Lower lobe of right lung (tissue), 2 donors: ENCODE measurements around the gene KLHDC4. TPM values are rescaled to one million over a fixed set of nuclear protein-coding genes. Genes with fewer than 3 reads are reported as not detected.

ENCODE experiments used
- ATAC-seq, 2 donors: fragments of 200-7000 bp; cut with Tn5 transposase; one replicate each; pipeline ENCODE4 v1.9.1; 2020 to 2022; ENCODE audit warnings: mild to moderate bottlenecking in 2 of 2, moderate library complexity in 2 of 2
- DNase-seq: peaks from one replicate; pipeline ENCODE4 v3.0.0-alpha.2; 2020
- H3K27ac ChIP-seq: fragments of 200-600 bp; one replicate; pipeline ENCODE4 v1.8.0; 2022
- H3K27me3 ChIP-seq: fragments of 200-600 bp; one replicate; pipeline ENCODE4 v1.8.0; 2022; ENCODE audit warnings: low read depth
- H3K36me3 ChIP-seq: fragments of 200-600 bp; one replicate; pipeline ENCODE4 v1.8.0; 2022; ENCODE audit warnings: mild to moderate bottlenecking
- H3K4me1 ChIP-seq: fragments of 200-600 bp; one replicate; pipeline ENCODE4 v1.8.0; 2022
- H3K4me3 ChIP-seq: fragments of 200-600 bp; one replicate; pipeline ENCODE4 v1.8.0; 2022; ENCODE audit warnings: mild to moderate bottlenecking
- H3K9me3 ChIP-seq: fragments of 200-600 bp; one replicate; pipeline ENCODE4 v1.8.0; 2022
- intact Hi-C: fragments of 100-400 bp; cut with DNase I; formaldehyde crosslinking; loops from one replicate; pipeline ENCODE4 v1.11.0; 2022
- total RNA-seq: library from RNA; stranded (reverse); fragmentation: NEBNext Ultra II Directional; extraction: Animal tissue kit (Norgen Biotek cat#: 25700); gene quantifications from one replicate; pipeline ENCODE4 v1.2.1, GENCODE V29; 2021
- TF ChIP-seq, protein P1 (sequence below): fragments of 200-600 bp; IDR thresholded peaks from one replicate; pipeline ENCODE4 v1.8.0; 2022; ENCODE audit warnings: antibody characterized with exemption, mild to moderate bottlenecking
- donor health status: DM: no; HTN: yes; CAD: no; lungs with severe emphysema.

Gene KLHDC4
- total RNA-seq, 1 donor from 2014 or later: 33.9 TPM

DNA sequence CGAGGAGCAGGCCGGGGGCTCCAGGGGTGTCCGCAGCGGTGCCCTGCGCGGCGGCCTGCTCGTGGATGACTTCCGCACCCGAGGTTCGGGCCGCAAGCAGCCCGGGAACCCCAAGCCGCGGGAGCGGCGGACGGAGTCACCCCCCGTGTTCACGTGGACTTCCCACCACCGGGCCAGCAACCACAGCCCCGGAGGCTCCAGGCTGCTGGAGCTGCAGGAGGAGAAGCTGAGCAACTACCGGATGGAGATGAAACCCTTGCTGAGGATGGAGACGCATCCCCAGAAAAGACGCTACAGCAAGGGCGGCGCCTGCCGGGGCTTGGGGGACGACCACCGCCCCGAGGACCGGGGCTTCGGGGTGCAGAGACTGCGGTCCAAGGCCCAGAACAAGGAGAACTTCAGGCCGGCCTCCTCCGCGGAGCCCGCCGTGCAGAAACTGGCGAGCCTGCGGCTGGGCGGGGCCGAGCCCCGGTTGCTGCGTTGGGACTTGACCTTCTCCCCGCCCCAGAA is 75.8 kb downstream of the KLHDC4 start:
- Histone ChIP-seq H3K27ac (no peak overlapping the region), H3K36me3 (no peaks in the 10 kb centered on the region), H3K27me3 (peaks cover 25% of the 10 kb centered on the region), H3K9me3 (no peaks in the 10 kb centered on the region), H3K4me3 (no peak overlapping the region), H3K4me1 (no peaks in the 10 kb centered on the region)
- ATAC-seq (no peak), DNase-seq (no peak)
- intact Hi-C loops: no loop called here
- TF ChIP-seq, protein P1, sequence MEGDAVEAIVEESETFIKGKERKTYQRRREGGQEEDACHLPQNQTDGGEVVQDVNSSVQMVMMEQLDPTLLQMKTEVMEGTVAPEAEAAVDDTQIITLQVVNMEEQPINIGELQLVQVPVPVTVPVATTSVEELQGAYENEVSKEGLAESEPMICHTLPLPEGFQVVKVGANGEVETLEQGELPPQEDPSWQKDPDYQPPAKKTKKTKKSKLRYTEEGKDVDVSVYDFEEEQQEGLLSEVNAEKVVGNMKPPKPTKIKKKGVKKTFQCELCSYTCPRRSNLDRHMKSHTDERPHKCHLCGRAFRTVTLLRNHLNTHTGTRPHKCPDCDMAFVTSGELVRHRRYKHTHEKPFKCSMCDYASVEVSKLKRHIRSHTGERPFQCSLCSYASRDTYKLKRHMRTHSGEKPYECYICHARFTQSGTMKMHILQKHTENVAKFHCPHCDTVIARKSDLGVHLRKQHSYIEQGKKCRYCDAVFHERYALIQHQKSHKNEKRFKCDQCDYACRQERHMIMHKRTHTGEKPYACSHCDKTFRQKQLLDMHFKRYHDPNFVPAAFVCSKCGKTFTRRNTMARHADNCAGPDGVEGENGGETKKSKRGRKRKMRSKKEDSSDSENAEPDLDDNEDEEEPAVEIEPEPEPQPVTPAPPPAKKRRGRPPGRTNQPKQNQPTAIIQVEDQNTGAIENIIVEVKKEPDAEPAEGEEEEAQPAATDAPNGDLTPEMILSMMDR: no peak

DNA sequence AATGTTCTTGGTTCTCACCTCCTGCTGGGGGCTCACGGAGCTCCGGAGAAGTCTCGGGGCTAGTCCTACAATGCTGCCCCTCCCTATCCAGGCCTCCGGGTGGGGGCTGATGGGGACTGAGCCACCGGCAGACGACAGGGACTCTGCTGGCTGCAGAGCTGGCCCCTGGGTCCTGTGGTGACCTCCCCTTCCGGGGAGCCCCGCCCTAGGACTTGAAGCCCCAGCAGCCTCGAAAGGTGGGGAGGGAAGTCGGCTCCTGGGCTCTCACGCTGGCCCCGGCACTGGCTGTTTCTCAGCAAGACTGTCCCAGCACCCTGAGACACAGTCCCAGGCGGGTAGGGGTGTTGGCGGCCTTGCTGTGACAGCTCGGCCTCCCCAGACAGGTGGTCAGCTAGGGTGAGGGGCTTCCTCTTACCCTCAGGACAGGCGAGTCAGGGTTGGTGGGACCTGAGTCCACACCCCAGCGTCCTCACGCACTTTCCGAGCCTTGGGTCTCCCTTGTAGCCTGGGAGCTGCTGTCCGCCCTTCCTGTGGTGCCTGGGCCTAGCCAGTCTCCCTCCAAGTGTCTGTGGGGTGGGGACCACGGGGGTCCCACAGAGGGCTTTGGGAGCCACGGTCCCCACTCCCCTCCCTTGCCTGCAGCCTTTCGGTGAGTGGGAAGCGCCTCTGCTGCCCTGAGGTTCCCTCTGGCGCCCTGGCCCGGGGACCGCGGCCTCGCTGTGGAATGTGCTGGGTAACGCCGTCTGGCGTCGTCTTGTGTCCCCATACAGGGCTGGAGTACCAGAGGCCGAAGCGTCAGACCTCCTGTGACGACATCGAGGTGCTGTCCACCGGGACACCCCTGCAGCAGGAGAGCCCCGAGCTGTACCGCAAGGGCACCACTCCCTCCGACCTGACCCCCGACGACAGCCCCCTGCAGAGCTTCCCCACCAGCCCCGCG is 76.6 kb downstream of the KLHDC4 start:
- DNase-seq (no peak), ATAC-seq (no peak)
- H3K9me3 ChIP-seq: no peaks in the 10 kb centered on the region
- intact Hi-C loops: no loop called here
- H3K27me3 ChIP-seq: peaks cover 34% of the 10 kb centered on the region
- no peak overlapping the region for H3K27ac ChIP-seq
- no peaks in the 10 kb centered on the region for H3K36me3 ChIP-seq
- TF ChIP-seq, protein P1: no peak
- H3K4me3 ChIP-seq: no peak overlapping the region
- no peaks in the 10 kb centered on the region for H3K4me1 ChIP-seq

DNA sequence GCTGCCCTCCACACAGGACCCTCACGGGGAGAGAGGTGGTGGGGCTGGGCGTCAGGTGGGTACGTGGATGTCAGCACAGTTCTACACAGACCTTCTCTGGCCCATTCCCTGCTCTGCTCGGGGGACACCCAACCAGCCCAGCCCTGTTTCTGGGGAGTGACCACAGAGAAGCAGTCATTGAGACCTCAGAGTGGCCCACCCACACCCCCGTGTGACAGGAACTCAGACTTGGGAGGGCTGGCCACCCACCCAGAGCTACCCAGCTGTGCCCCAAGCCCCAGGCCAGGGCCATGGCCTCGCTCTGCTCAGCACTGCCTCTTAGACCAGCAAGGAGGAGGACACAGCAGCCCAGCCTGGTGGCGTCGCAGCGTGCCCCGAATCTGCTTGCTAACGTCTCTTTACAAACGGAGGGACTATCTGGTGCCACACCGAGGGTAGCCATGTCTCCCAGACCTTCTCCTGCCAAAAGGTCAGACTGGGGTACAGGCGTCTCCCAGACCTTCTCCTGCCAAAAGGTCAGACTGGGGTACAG is 77.7 kb downstream of the KLHDC4 start:
- no peaks in the 10 kb centered on the region for H3K36me3 ChIP-seq
- no peaks in the 10 kb centered on the region for H3K4me1 ChIP-seq
- H3K27ac ChIP-seq: no peak overlapping the region
- H3K4me3 ChIP-seq: no peak overlapping the region
- H3K27me3 ChIP-seq: peaks cover 39% of the 10 kb centered on the region
- TF ChIP-seq, protein P1: no peak
- intact Hi-C loops: no loop called here
- DNase-seq (no peak), ATAC-seq (no peak)
- no peaks in the 10 kb centered on the region for H3K9me3 ChIP-seq

DNA sequence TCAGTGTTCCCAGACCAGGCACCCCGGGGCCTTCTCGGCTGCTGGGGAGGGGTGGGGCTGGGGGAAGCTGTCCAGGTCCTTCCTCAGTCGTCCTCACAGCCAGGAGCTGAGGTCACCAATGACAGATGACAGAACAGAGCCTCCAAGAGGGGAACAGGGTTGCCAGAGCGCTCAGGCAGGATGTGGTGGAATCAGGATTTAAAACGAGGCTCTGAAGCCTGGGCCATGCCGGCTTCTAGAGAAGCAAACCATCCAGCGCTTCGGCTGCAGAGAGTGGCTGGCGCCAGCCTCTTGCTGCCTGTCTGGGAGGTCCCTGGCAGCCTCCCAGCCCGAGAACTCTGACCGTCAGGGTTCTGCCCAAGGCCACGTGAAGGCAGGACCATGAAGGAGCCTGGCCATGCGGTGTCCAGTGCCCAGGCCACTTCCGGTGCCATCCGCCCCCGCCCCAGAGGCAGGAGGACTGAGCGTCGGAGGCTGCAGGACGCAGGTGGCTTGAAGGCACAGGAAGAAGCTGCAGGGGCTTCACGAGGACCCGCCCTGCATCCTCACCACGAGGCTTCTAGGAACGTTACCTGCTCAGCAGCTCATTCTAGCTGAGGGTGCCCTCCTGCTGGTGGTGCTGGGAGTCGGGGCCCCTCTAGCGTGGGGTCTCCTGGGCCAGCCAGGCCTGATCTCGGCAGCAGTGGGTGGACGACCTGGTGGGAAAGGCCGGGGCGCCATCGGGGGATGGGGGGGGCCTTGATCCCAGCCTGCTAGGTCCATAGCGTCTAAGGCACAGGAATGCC is 78.5 kb downstream of the KLHDC4 start:
- no peak overlapping the region for H3K4me3 ChIP-seq
- TF ChIP-seq, protein P1: no peak
- intact Hi-C loops: no loop called here
- H3K9me3 ChIP-seq: no peaks in the 10 kb centered on the region
- ATAC-seq (no peak), DNase-seq (no peak)
- H3K27ac ChIP-seq: no peak overlapping the region
- H3K36me3 ChIP-seq: no peaks in the 10 kb centered on the region
- H3K27me3 ChIP-seq: peaks cover 46% of the 10 kb centered on the region
- H3K4me1 ChIP-seq: no peaks in the 10 kb centered on the region

DNA sequence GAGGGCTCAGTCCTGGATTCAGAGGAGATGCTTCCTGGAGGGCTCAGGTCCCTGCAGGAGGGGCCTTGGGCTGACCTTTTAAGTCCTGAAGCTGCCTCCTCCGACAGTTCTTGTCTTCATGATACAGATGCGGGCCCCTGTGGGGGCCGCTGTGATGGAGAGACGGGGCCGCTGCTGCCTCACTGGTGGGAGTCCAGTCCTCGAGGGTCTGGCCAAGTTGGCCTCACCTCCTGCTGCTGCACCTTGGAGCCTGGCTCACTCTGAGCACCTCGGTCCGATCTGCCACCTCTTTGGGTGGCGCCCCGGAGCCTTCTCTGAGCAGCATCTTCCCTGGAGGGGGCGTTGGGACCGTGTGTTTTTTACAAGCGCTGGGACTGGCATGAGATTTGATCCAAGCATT is 79.1 kb downstream of the KLHDC4 start:
- H3K9me3 ChIP-seq: no peaks in the 10 kb centered on the region
- no peak for DNase-seq
- H3K4me3 ChIP-seq: no peak overlapping the region
- H3K27me3 ChIP-seq: peaks cover 47% of the 10 kb centered on the region
- no peak overlapping the region for H3K27ac ChIP-seq
- no peak for ATAC-seq
- intact Hi-C loops: no loop called here
- H3K4me1 ChIP-seq: no peaks in the 10 kb centered on the region
- no peaks in the 10 kb centered on the region for H3K36me3 ChIP-seq
- TF ChIP-seq, protein P1: no peak
